HepG2 (cell line): ENCODE data around the gene DHX8. TPM values are rescaled to one million over a fixed set of nuclear protein-coding genes. Genes with fewer than 3 reads are reported as not detected.

Source experiments
- CAMTA2 ChIP-seq: sonication (generic); formaldehyde crosslinking; IDR thresholded peaks from 2 replicates; pipeline ENCODE4 v1.4.0; 2020; ENCODE audit warnings: mild to moderate bottlenecking, missing genetic modification reagents, borderline replicate concordance
- FOXK1 ChIP-seq: sonication (generic); formaldehyde crosslinking; IDR thresholded peaks from 2 replicates; pipeline ENCODE4 v1.4.0; 2020; ENCODE audit warnings: low read depth, missing genetic modification reagents, borderline replicate concordance
- GABPB1 ChIP-seq: IDR thresholded peaks from 2 replicates; pipeline ENCODE4 v1.6.1; 2016; ENCODE audit warnings: mild to moderate bottlenecking, missing genetic modification reagents, moderate library complexity, missing compliant biosample characterization
- MAF1 ChIP-seq: sonication (generic); formaldehyde crosslinking; IDR thresholded peaks from 2 replicates; pipeline ENCODE4 v1.5.0; 2020; ENCODE audit warnings: missing genetic modification reagents, borderline replicate concordance
- NAIF1 ChIP-seq: sonication (generic); formaldehyde crosslinking; IDR thresholded peaks from 2 replicates; pipeline ENCODE4 v1.5.0; 2020; ENCODE audit warnings: mild to moderate bottlenecking, missing genetic modification reagents, borderline replicate concordance
- NKX3-1 ChIP-seq: sonication (generic); formaldehyde crosslinking; IDR thresholded peaks from 2 replicates; pipeline ENCODE4 v1.5.0; 2020; ENCODE audit warnings: missing genetic modification reagents
- PRDM10 ChIP-seq: sonication (generic); formaldehyde crosslinking; IDR thresholded peaks from 2 replicates; pipeline ENCODE4 v1.4.0; 2020; ENCODE audit warnings: low read depth, missing genetic modification reagents
- RARA ChIP-seq: IDR thresholded peaks from 2 replicates; pipeline ENCODE4 v1.6.1; 2016; ENCODE audit warnings: missing genetic modification reagents, missing compliant biosample characterization
- SRSF4 ChIP-seq: fragments of 200-400 bp; formaldehyde crosslinking; IDR thresholded peaks from one replicate; pipeline ENCODE4 v1.6.1; 2018; ENCODE audit warnings: mild to moderate bottlenecking, low read depth, low read length, moderate library complexity; ENCODE audit not compliant: poor library complexity, severe bottlenecking
- STAT6 ChIP-seq: sonication (generic); formaldehyde crosslinking; IDR thresholded peaks from 2 replicates; pipeline ENCODE4 v1.4.0; 2020; ENCODE audit warnings: missing genetic modification reagents, mild to moderate bottlenecking, borderline replicate concordance
- THAP8 ChIP-seq: sonication (generic); formaldehyde crosslinking; IDR thresholded peaks from 2 replicates; pipeline ENCODE4 v1.5.1; 2020; ENCODE audit warnings: missing genetic modification reagents, mild to moderate bottlenecking, borderline replicate concordance
- TIGD3 ChIP-seq: sonication (generic); formaldehyde crosslinking; IDR thresholded peaks from 2 replicates; pipeline ENCODE4 v1.5.1; 2020; ENCODE audit warnings: mild to moderate bottlenecking, missing genetic modification reagents, borderline replicate concordance
- ZNF121 ChIP-seq: sonication (generic); formaldehyde crosslinking; IDR thresholded peaks from 2 replicates; pipeline ENCODE4 v1.5.0; 2020; ENCODE audit warnings: mild to moderate bottlenecking, missing genetic modification reagents
- ZNF20 ChIP-seq: sonication (generic); formaldehyde crosslinking; IDR thresholded peaks from 2 replicates; pipeline ENCODE4 v1.4.0; 2020; ENCODE audit warnings: mild to moderate bottlenecking, moderate library complexity, missing genetic modification reagents
- ZNF256 ChIP-seq: sonication (generic); formaldehyde crosslinking; conservative IDR thresholded peaks from 2 replicates; pipeline ENCODE4 v1.4.0; 2020; ENCODE audit warnings: missing genetic modification reagents
- ZNF33A ChIP-seq: sonication (generic); formaldehyde crosslinking; IDR thresholded peaks from 2 replicates; pipeline ENCODE4 v1.5.1; 2020; ENCODE audit warnings: missing genetic modification reagents, mild to moderate bottlenecking, moderate library complexity, borderline replicate concordance
- ZNF550 ChIP-seq: sonication (generic); formaldehyde crosslinking; IDR thresholded peaks from 2 replicates; pipeline ENCODE4 v1.4.0; 2020; ENCODE audit warnings: mild to moderate bottlenecking, missing genetic modification reagents, borderline replicate concordance
- ZNF570 ChIP-seq: sonication (generic); formaldehyde crosslinking; IDR thresholded peaks from 2 replicates; pipeline ENCODE4 v1.4.0; 2020; ENCODE audit warnings: mild to moderate bottlenecking, missing genetic modification reagents, borderline replicate concordance
- ZNF615 ChIP-seq: sonication (generic); formaldehyde crosslinking; IDR thresholded peaks from 2 replicates; pipeline ENCODE4 v1.5.0; 2020; ENCODE audit warnings: mild to moderate bottlenecking, missing genetic modification reagents, borderline replicate concordance
- ZNF619 ChIP-seq: sonication (generic); formaldehyde crosslinking; IDR thresholded peaks from 2 replicates; pipeline ENCODE4 v1.4.0; 2020; ENCODE audit warnings: mild to moderate bottlenecking, missing genetic modification reagents
- ZNF629 ChIP-seq: sonication (generic); formaldehyde crosslinking; conservative IDR thresholded peaks from 2 replicates; pipeline ENCODE4 v1.5.0; 2020; ENCODE audit warnings: missing genetic modification reagents
- ZNF775 ChIP-seq: sonication (generic); formaldehyde crosslinking; IDR thresholded peaks from 2 replicates; pipeline ENCODE4 v1.4.0; 2020; ENCODE audit warnings: missing genetic modification reagents, mild to moderate bottlenecking, moderate library complexity, borderline replicate concordance
- ZSCAN9 ChIP-seq: IDR thresholded peaks from 2 replicates; pipeline ENCODE4 v1.6.1; 2016; ENCODE audit warnings: borderline replicate concordance
- polyA plus RNA-seq, 8 experiments: library from polyadenylated mRNA; depleted of rRNA in 3 of 8; stranded (reverse) in 7 of 8; unstranded in 1 of 8; fragments of >200 nt; fragmentation: Illumina TruSeq in 4 of 8; extraction: Trizol in 4 of 8; gene quantifications; 2 replicates each; pipeline versions ENCODE4 v1.2.1 to v1.2.3, GENCODE V29; 2011 to 2016; ENCODE audit warnings: low read depth in 4 of 8, missing spikeins in 1 of 8, mixed read lengths in 1 of 8; ENCODE audit not compliant: insufficient read depth in 1 of 8
- total RNA-seq, 5 experiments: library from RNA; depleted of rRNA; stranded (reverse); fragments of >200 nt; fragmentation: Illumina TruSeq; extraction: Trizol; gene quantifications; 2 replicates each; pipeline ENCODE4 v1.2.3, GENCODE V29; 2016; ENCODE audit warnings: low read depth in 1 of 5

DHX8 gene
- total and polyA plus RNA-seq, 2 of the 13 experiments (the other 11 are each of a cell fraction or from before 2014, with no cell fraction given): 24.8 to 48.9 TPM

- TF ChIP-seq ZNF550: no peak
- no peak for TF ChIP-seq MAF1
- TF ChIP-seq ZNF619 (CRISPR knock-in tag): no peak; the same call in 1 of the 2 replicates
- no peak; the same call in none of the 2 replicates for TF ChIP-seq ZSCAN9
- no peak for TF ChIP-seq NKX3-1
- TF ChIP-seq TIGD3: no peak
- TF ChIP-seq PRDM10 (CRISPR knock-in tag): peak; percentile 13; the same call in 1 of the 2 replicates
- no peak for TF ChIP-seq STAT6 (CRISPR knock-in tag)
- TF ChIP-seq ZNF615: no peak
- no peak for TF ChIP-seq GABPB1 (CRISPR knock-in tag)
- TF ChIP-seq ZNF570 (CRISPR knock-in tag): 0 out of 2 replicates have a peak, but pooled peaks have one; percentile 3
- TF ChIP-seq CAMTA2 (CRISPR knock-in tag): no peak
- TF ChIP-seq FOXK1: no peak
- no peak for TF ChIP-seq RARA
- no peak for TF ChIP-seq ZNF256 (CRISPR knock-in tag)
- TF ChIP-seq ZNF121 (CRISPR knock-in tag): no peak
- TF ChIP-seq THAP8 (CRISPR knock-in tag): no peak
- no peak for TF ChIP-seq ZNF33A (CRISPR knock-in tag)
- no peak for TF ChIP-seq SRSF4
- 0 out of 2 replicates have a peak, but pooled peaks have one; percentile 22 for TF ChIP-seq ZNF20
- TF ChIP-seq ZNF775: 0 out of 2 replicates have a peak, but pooled peaks have one; percentile 62
- TF ChIP-seq NAIF1 (CRISPR knock-in tag): no peak
- no peak for TF ChIP-seq ZNF629
Measured at GRCh38 chr17:43531082-43531378, 47.3 kb downstream of the DHX8 start (continued).
